Measurements from ENCODE around the gene HEXIM2. TPM values are rescaled to one million over a fixed set of nuclear protein-coding genes. Genes with fewer than 3 reads are reported as not detected.
"Not testable (repeated sequence)": the region's sequence is repeated elsewhere in the genome, so short reads cannot be mapped to it uniquely, and the experiment has no call there.

HEXIM2 gene
- polyA plus RNA-seq, 3 donors, result 2.5 to 3.0 (median 2.9) TPM

GRCh38 chr17:45200701-45201100 lies 39.0 kb downstream of the HEXIM2 start:
- H3K27ac Mint-ChIP-seq, result peak overlapping the region; percentile 63 to 94 (median 91)
- no peaks in the 10 kb centered on the region for H3K9me3 ChIP-seq (replicated peaks in 1 of 2; ENCODE audit: control insufficient read depth in 1 of 2, insufficient read depth in 1 of 2, low read length in 2 of 2)
- no peaks in the 10 kb centered on the region for H4K20me1 ChIP-seq (ENCODE audit: insufficient read depth, low read length)
- intact Hi-C loops (cut with micrococcal nuclease), result loop anchor here in 1 of 2 donors (5.0 kb wide), 1 partner anchor 37 kb away; no protein-coding TSS in a partner anchor
- H3K9me3 Mint-ChIP-seq, result peaks cover 0 to 2% (median 0%) of the 10 kb centered on the region in 7 donors
- DNase-seq, result peak; percentile 57 to 71 (median 59)
- no peak for TF ChIP-seq CTCF (IDR thresholded peaks at IDR 0.05)
- no peak overlapping the region for H3K9ac ChIP-seq (ENCODE audit: insufficient read depth, low read length, poor library complexity, severe bottlenecking)
- H2AFZ ChIP-seq (ENCODE audit: insufficient read depth, low read depth, low read length, poor library complexity, severe bottlenecking), result peak overlapping the region; percentile 10
- peaks cover 59% of the 10 kb centered on the region for H3K4me1 Mint-ChIP-seq
- H3K4me2 ChIP-seq (replicated peaks; ENCODE audit: extremely low read depth, low read length, poor library complexity, severe bottlenecking), result peak overlapping the region; percentile 40
- H3K27me3 Mint-ChIP-seq (ENCODE audit: low read depth in 3 of 3), result no peaks in the 10 kb centered on the region
- no peaks in the 10 kb centered on the region for H3K36me3 ChIP-seq (replicated peaks in 1 of 2; ENCODE audit: control insufficient read depth in 1 of 2, insufficient read depth in 2 of 2, low read length in 2 of 2)
- H3K79me2 ChIP-seq (ENCODE audit: insufficient read depth, low read length), result no peaks in the 10 kb centered on the region
- WGBS (ENCODE audit: insufficient coverage), result 5% methylated on average over 6 of the region's 9 CpGs
- peaks cover 54 to 66% of the 10 kb centered on the region in 2 donors for H3K4me1 ChIP-seq (ENCODE audit: control insufficient read depth in 1 of 2, insufficient read depth in 2 of 2, low read length in 2 of 2)
- H3K36me3 Mint-ChIP-seq, result no peaks in the 10 kb centered on the region
- no peaks in the 10 kb centered on the region for H3K27me3 ChIP-seq (ENCODE audit: control insufficient read depth in 2 of 2, insufficient read depth in 2 of 2, low read length in 2 of 2)
- H3K27ac ChIP-seq (ENCODE audit: low read depth in 1 of 2, low read length in 2 of 2), result peak overlapping the region; percentile 2 to 38
- peak overlapping the region in 1 of 2 donors; percentile 62 for H3K4me3 Mint-ChIP-seq
- peak overlapping the region in 1 of 3 experiments; percentile 31 for H3K4me3 ChIP-seq (replicated peaks in 1 of 3; ENCODE audit: low read depth in 2 of 3, low read length in 3 of 3)

- peaks cover 0 to 2% (median 0%) of the 10 kb centered on the region in 7 donors for H3K9me3 Mint-ChIP-seq
- WGBS (ENCODE audit: insufficient coverage), result 100% methylated on average over 2 of the region's 4 CpGs
- H3K27ac Mint-ChIP-seq, result peak overlapping the region; percentile 63 to 94 (median 91)
Observed at GRCh38 chr17:45201457-45201856, 39.8 kb downstream of the HEXIM2 start.

GRCh38 chr17:45201880-45202279 lies 40.2 kb downstream of the HEXIM2 start:
- intact Hi-C loops (cut with micrococcal nuclease), result loop anchor here in 1 of 2 donors (5.0 kb wide), 1 partner anchor 35 kb away; no protein-coding TSS in a partner anchor

More at GRCh38 chr17:45201457-45201856, 39.8 kb downstream of the HEXIM2 start:
- peak overlapping the region; percentile 28 to 31 for H3K4me3 Mint-ChIP-seq
- H3K36me3 Mint-ChIP-seq, result peaks cover 0 to 2% of the 10 kb centered on the region in 2 donors
- no peak for DNase-seq
- intact Hi-C loops (cut with micrococcal nuclease), result loop anchor here in 1 of 2 donors (5.0 kb wide), 1 partner anchor 36 kb away; no protein-coding TSS in a partner anchor
- H4K20me1 ChIP-seq (ENCODE audit: insufficient read depth, low read length), result no peaks in the 10 kb centered on the region
- no peaks in the 10 kb centered on the region for H3K9me3 ChIP-seq (replicated peaks in 1 of 2; ENCODE audit: control insufficient read depth in 1 of 2, insufficient read depth in 1 of 2, low read length in 2 of 2)
- no peak for TF ChIP-seq CTCF (IDR thresholded peaks at IDR 0.05)
- peaks cover 59% of the 10 kb centered on the region for H3K4me1 Mint-ChIP-seq
- no peaks in the 10 kb centered on the region for H3K27me3 ChIP-seq (ENCODE audit: control insufficient read depth in 2 of 2, insufficient read depth in 2 of 2, low read length in 2 of 2)
- H3K4me2 ChIP-seq (replicated peaks; ENCODE audit: extremely low read depth, low read length, poor library complexity, severe bottlenecking), result peak overlapping the region; percentile 40
- no peak overlapping the region for H2AFZ ChIP-seq (ENCODE audit: insufficient read depth, low read depth, low read length, poor library complexity, severe bottlenecking)
- peak overlapping the region in 1 of 3 experiments; percentile 31 for H3K4me3 ChIP-seq (replicated peaks in 1 of 3; ENCODE audit: low read depth in 2 of 3, low read length in 3 of 3)
- peaks cover 0 to 1% (median 0%) of the 10 kb centered on the region in 3 donors for H3K27me3 Mint-ChIP-seq (ENCODE audit: low read depth in 3 of 3)
- H3K9ac ChIP-seq (ENCODE audit: insufficient read depth, low read length, poor library complexity, severe bottlenecking), result no peak overlapping the region
- H3K79me2 ChIP-seq (ENCODE audit: insufficient read depth, low read length), result no peaks in the 10 kb centered on the region
- peaks cover 0 to 4% of the 10 kb centered on the region in 2 donors for H3K36me3 ChIP-seq (replicated peaks in 1 of 2; ENCODE audit: control insufficient read depth in 1 of 2, insufficient read depth in 2 of 2, low read length in 2 of 2)
- H3K27ac ChIP-seq (ENCODE audit: low read depth in 1 of 2, low read length in 2 of 2), result peak overlapping the region; percentile 39 to 49
- H3K4me1 ChIP-seq (ENCODE audit: control insufficient read depth in 1 of 2, insufficient read depth in 2 of 2, low read length in 2 of 2), result peaks cover 54 to 66% of the 10 kb centered on the region in 2 donors

More at GRCh38 chr17:45201880-45202279, 40.2 kb downstream of the HEXIM2 start:
- not testable (repeated sequence) for H3K36me3 Mint-ChIP-seq; H3K9ac ChIP-seq (ENCODE audit: insufficient read depth, low read length, poor library complexity, severe bottlenecking); H4K20me1 ChIP-seq (ENCODE audit: insufficient read depth, low read length); H3K27me3 ChIP-seq (ENCODE audit: control insufficient read depth in 2 of 2, insufficient read depth in 2 of 2, low read length in 2 of 2); H3K9me3 Mint-ChIP-seq; H3K9me3 ChIP-seq (replicated peaks in 1 of 2; ENCODE audit: control insufficient read depth in 1 of 2, insufficient read depth in 1 of 2, low read length in 2 of 2); H3K79me2 ChIP-seq (ENCODE audit: insufficient read depth, low read length); H3K4me3 Mint-ChIP-seq; H3K4me3 ChIP-seq (replicated peaks in 1 of 3; ENCODE audit: low read depth in 2 of 3, low read length in 3 of 3); H3K27me3 Mint-ChIP-seq (ENCODE audit: low read depth in 3 of 3); H2AFZ ChIP-seq (ENCODE audit: insufficient read depth, low read depth, low read length, poor library complexity, severe bottlenecking); H3K36me3 ChIP-seq (replicated peaks in 1 of 2; ENCODE audit: control insufficient read depth in 1 of 2, insufficient read depth in 2 of 2, low read length in 2 of 2)
- Histone ChIP-seq H3K27ac (ENCODE audit: low read depth in 1 of 2, low read length in 2 of 2) (peak overlapping the region; percentile 39 to 49), H3K4me1 (ENCODE audit: control insufficient read depth in 1 of 2, insufficient read depth in 2 of 2, low read length in 2 of 2) (peaks cover 54 to 66% of the 10 kb centered on the region in 2 donors), H3K4me2 (replicated peaks; ENCODE audit: extremely low read depth, low read length, poor library complexity, severe bottlenecking) (peak overlapping the region; percentile 40)
- peak; percentile 83 to 91 (median 87) for DNase-seq
- H3K4me1 Mint-ChIP-seq, result peaks cover 59% of the 10 kb centered on the region
- peak overlapping the region; percentile 79 to 94 (median 91) for H3K27ac Mint-ChIP-seq
- WGBS (ENCODE audit: insufficient coverage), result 0% methylated on average over 1 of the region's 6 CpGs
